ENCODE measurements around the gene SND1.

- TF ChIP-seq FOXM1 (IDR thresholded peaks at IDR 0.05; ENCODE audit: borderline replicate concordance, low read depth) (no peak), NFIC (IDR thresholded peaks at IDR 0.05) (no peak), EGR1 (IDR thresholded peaks at IDR 0.05) (no peak), TAF1 (IDR thresholded peaks at IDR 0.05; ENCODE audit: low read depth) (no peak), EP300 (IDR thresholded peaks at IDR 0.05; ENCODE audit: borderline replicate concordance) (no peak), MAX (IDR thresholded peaks at IDR 0.05) (no peak)
These were observed 248.1 kb downstream of the SND1 start for GRCh38 chr7:127900141-127900540.

Data from Ishikawa (cell line).